Upper lobe of left lung (tissue), 6 donors: ENCODE measurements around the gene NLGN1. TPM values are rescaled to one million over a fixed set of nuclear protein-coding genes. Genes with fewer than 3 reads are reported as not detected.

Experiments
- ATAC-seq, 2 donors: fragments of 200-7000 bp; cut with Tn5 transposase; one replicate each; pipeline ENCODE4 v1.9.1; 2022; ENCODE audit warnings: mild to moderate bottlenecking in 2 of 2, moderate library complexity in 2 of 2; ENCODE audit not compliant: low FRiP score in 2 of 2
- DNase-seq, 2 donors: peaks; one replicate each; pipeline ENCODE4 v3.0.0-alpha.2; 2019 to 2020
- H3K27ac ChIP-seq, 4 donors: fragments of 200-600 bp; sonication (generic); one replicate each; pipeline ENCODE4 v1.5.1; 2016 to 2019
- H3K27me3 ChIP-seq, 4 donors: fragments of 200-600 bp; sonication (generic); one replicate each; pipeline ENCODE4 v1.5.1; 2017 to 2019
- H3K36me3 ChIP-seq, 4 donors: fragments of 200-600 bp; sonication (generic); one replicate each; pipeline ENCODE4 v1.5.1; 2016 to 2019
- H3K4me1 ChIP-seq, 4 donors: fragments of 200-600 bp; sonication (generic); one replicate each; pipeline ENCODE4 v1.5.1; 2018 to 2019
- H3K4me3 ChIP-seq, 4 donors: fragments of 200-600 bp; sonication (generic); one replicate each; pipeline ENCODE4 v1.5.1; 2017 to 2019; ENCODE audit warnings: mild to moderate bottlenecking in 2 of 4, moderate library complexity in 1 of 4
- H3K9me3 ChIP-seq, 4 donors: fragments of 200-600 bp; sonication (generic); one replicate each; pipeline ENCODE4 v1.5.1; 2018 to 2019
- EP300 ChIP-seq, 4 donors: sonication (generic); formaldehyde crosslinking; IDR thresholded peaks; one replicate each; pipeline ENCODE4 v1.5.1; 2017; ENCODE audit warnings: antibody characterized with exemption in 4 of 4, control low read depth in 2 of 4
- POLR2A ChIP-seq, 4 donors: fragments of 450-650 bp; IDR thresholded peaks; one replicate each; pipeline ENCODE4 v1.5.1; 2016 to 2017; ENCODE audit warnings: antibody characterized with exemption in 4 of 4, mild to moderate bottlenecking in 2 of 4
- POLR2AphosphoS5 ChIP-seq, 2 donors: sonication (generic); formaldehyde crosslinking; IDR thresholded peaks; one replicate each; pipeline ENCODE4 v1.5.1; 2017; ENCODE audit warnings: antibody characterized with exemption in 2 of 2
- WGBS, 2 donors: methylation state at CpG; one replicate each; pipeline ENCODE4 v1.1.5; 2017 to 2018; 5-methylcytosine and 5-hydroxymethylcytosine counted together
- total RNA-seq, 6 donors: library from RNA; depleted of rRNA in 4 of 6; stranded (reverse); fragments of >200 nt in 4 of 6; gene quantifications; one replicate each; pipeline versions ENCODE4 v1.1.0 to v1.2.1, GENCODE V29; 2016 to 2021
- TF ChIP-seq, protein P1 (sequence below), 6 experiments: fragments of 450-650 bp in 4 of 6; fragments of 200-600 bp in 2 of 6; sonication (generic) in 2 of 6; IDR thresholded peaks; one replicate each; pipeline ENCODE4 v1.5.1; 2016 to 2019; ENCODE audit warnings: antibody characterized with exemption in 6 of 6
- donor health status: DM: no; HTN: no; CAD: no; lungs with moderate emphysema.
- donor health status: DM: no; HTN: yes; CAD: no; lungs with severe emphysema.

The NLGN1 gene
- total RNA-seq, 6 donors from 2014 or later: under 0.01 to 3.5 (median 1.9) TPM

DNA sequence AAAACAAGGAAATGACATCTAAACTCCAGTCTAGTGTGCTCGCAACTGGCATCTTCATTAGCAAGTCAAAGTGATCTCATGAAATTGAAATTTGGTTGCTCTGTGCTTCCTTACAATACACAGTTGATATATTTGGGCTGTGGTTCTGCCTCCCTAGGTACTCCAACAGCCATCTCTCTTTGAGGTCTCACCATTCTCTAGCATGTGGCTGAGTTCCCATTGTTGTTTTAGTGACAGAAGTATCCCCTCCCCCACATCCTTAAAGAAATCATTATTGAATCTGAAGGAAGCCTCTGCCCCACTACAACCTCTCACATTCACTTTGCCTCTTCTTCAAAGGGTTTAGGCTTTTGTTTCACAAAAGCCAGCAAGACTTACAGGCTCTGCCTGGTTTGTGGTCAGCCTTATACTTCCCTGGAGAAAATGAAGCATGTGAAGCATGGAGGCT, 516.5 kb downstream of the NLGN1 start:
- Histone ChIP-seq H3K9me3 (no peaks in the 10 kb centered on the region), H3K4me3 (no peak overlapping the region), H3K4me1 (no peaks in the 10 kb centered on the region), H3K36me3 (no peaks in the 10 kb centered on the region), H3K27me3 (no peaks in the 10 kb centered on the region), H3K27ac (no peak overlapping the region)
- WGBS, 2 donors: 65 to 90% methylated on average over 1 of the region's 1 CpG
- no peak for TF ChIP-seq EP300 (IDR thresholded peaks at IDR 0.05)
- no peak for TF ChIP-seq POLR2A (IDR thresholded peaks at IDR 0.05)
- no peak for TF ChIP-seq POLR2AphosphoS5 (IDR thresholded peaks at IDR 0.05)
- TF ChIP-seq, protein P1, sequence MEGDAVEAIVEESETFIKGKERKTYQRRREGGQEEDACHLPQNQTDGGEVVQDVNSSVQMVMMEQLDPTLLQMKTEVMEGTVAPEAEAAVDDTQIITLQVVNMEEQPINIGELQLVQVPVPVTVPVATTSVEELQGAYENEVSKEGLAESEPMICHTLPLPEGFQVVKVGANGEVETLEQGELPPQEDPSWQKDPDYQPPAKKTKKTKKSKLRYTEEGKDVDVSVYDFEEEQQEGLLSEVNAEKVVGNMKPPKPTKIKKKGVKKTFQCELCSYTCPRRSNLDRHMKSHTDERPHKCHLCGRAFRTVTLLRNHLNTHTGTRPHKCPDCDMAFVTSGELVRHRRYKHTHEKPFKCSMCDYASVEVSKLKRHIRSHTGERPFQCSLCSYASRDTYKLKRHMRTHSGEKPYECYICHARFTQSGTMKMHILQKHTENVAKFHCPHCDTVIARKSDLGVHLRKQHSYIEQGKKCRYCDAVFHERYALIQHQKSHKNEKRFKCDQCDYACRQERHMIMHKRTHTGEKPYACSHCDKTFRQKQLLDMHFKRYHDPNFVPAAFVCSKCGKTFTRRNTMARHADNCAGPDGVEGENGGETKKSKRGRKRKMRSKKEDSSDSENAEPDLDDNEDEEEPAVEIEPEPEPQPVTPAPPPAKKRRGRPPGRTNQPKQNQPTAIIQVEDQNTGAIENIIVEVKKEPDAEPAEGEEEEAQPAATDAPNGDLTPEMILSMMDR (IDR thresholded peaks at IDR 0.05): no peak
- DNase-seq: no peak
- ATAC-seq: no peak

DNA sequence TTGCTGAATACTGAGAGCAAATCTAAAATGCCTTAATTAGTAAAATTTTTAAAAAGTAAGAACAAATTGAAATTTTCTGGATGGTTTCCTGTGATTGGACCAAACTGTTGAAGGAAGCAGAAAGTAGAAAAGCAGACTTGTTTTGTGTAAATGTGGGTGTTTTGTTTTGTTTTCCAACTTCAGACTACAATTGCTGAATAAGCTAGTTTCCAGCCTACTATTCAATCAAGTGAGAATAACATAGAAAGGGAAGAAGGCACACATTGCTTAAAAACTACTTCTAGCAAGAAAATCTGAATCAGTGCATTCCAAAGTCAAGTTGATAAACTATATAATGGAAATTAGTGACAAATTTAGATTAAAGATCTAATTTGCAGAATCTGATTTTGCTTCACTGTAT, 519.3 kb downstream of the NLGN1 start:
- H3K27me3 ChIP-seq: no peaks in the 10 kb centered on the region
- TF ChIP-seq EP300 (IDR thresholded peaks at IDR 0.05) (no peak), POLR2AphosphoS5 (IDR thresholded peaks at IDR 0.05) (no peak), POLR2A (IDR thresholded peaks at IDR 0.05) (no peak)
- TF ChIP-seq, protein P1 (IDR thresholded peaks at IDR 0.05): no peak
- no peaks in the 10 kb centered on the region for H3K9me3 ChIP-seq
- no peak overlapping the region for H3K4me3 ChIP-seq
- ATAC-seq (no peak), DNase-seq (no peak)
- no peaks in the 10 kb centered on the region for H3K4me1 ChIP-seq
- no peak overlapping the region for H3K27ac ChIP-seq
- H3K36me3 ChIP-seq: no peaks in the 10 kb centered on the region

DNA sequence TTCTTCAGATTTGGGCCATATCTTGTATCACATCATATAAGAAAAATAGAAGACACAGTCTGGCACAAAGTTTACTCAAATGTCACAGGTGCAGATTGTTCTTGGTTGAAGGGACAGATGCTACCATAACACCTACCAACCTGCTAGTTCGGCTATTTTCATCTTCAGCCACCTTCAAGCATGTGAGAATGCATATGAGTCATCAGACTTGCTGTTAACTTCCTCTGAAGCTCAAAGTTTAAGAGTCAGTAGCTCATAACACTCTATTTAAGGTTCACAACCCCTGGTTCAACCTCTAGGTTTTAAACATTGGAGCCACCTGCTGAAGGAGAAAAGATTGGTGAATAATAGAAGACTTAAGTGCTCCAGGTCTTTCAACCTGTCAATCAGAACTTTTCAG, 522.8 kb downstream of the NLGN1 start:
- WGBS, 2 donors: 67 to 85% methylated on average over 1 of the region's 1 CpG
- DNase-seq (no peak), ATAC-seq (no peak)
- H3K27me3 ChIP-seq: no peaks in the 10 kb centered on the region
- no peaks in the 10 kb centered on the region for H3K4me1 ChIP-seq
- no peak overlapping the region for H3K27ac ChIP-seq
- H3K36me3 ChIP-seq: no peaks in the 10 kb centered on the region
- no peak overlapping the region for H3K4me3 ChIP-seq
- TF ChIP-seq EP300 (IDR thresholded peaks at IDR 0.05): no peak
- TF ChIP-seq POLR2A (IDR thresholded peaks at IDR 0.05): no peak
- TF ChIP-seq, protein P1 (IDR thresholded peaks at IDR 0.05): no peak
- no peak for TF ChIP-seq POLR2AphosphoS5 (IDR thresholded peaks at IDR 0.05)
- H3K9me3 ChIP-seq: no peaks in the 10 kb centered on the region

GRCh38 chr3:173921732-173922131, 524.2 kb downstream of the NLGN1 start:
- no peak for ATAC-seq
- WGBS, 2 donors: 91 to 93% methylated on average over 2 of the region's 2 CpGs
- no peaks in the 10 kb centered on the region for H3K27me3 ChIP-seq
- H3K36me3 ChIP-seq: no peaks in the 10 kb centered on the region
- no peaks in the 10 kb centered on the region for H3K9me3 ChIP-seq
- DNase-seq: no peak
- H3K4me3 ChIP-seq: no peak overlapping the region
- TF ChIP-seq, protein P1 (IDR thresholded peaks at IDR 0.05): no peak
- TF ChIP-seq POLR2A (IDR thresholded peaks at IDR 0.05): no peak
- no peak for TF ChIP-seq EP300 (IDR thresholded peaks at IDR 0.05)
- TF ChIP-seq POLR2AphosphoS5 (IDR thresholded peaks at IDR 0.05): no peak
- H3K27ac ChIP-seq: no peak overlapping the region
- H3K4me1 ChIP-seq: no peaks in the 10 kb centered on the region

GRCh38 chr3:173923204-173923603, 525.7 kb downstream of the NLGN1 start:
- H3K27ac ChIP-seq: no peak overlapping the region

More at GRCh38 chr3:173923204-173923603, 525.7 kb downstream of the NLGN1 start:
- WGBS, 2 donors: 90 to 95% methylated on average over 1 of the region's 1 CpG
- Histone ChIP-seq H3K27me3 (no peaks in the 10 kb centered on the region), H3K4me3 (no peak overlapping the region), H3K9me3 (no peaks in the 10 kb centered on the region), H3K36me3 (no peaks in the 10 kb centered on the region), H3K4me1 (no peaks in the 10 kb centered on the region)
- ATAC-seq (no peak), DNase-seq (no peak)
- TF ChIP-seq EP300 (IDR thresholded peaks at IDR 0.05) (no peak), POLR2A (IDR thresholded peaks at IDR 0.05) (no peak)
